ENCODE data around the gene LRP1B.
"Not testable (repeated sequence)": the region's sequence is repeated elsewhere in the genome, so short reads cannot be mapped to it uniquely, and the experiment has no call there.

Gene LRP1B

GRCh38 chr2:140744379-140744778 is 1386.4 kb downstream of the LRP1B start:
- DNase-seq, result no peak

GRCh38 chr2:140737006-140737405 is 1393.8 kb downstream of the LRP1B start:
- DNase-seq, result no peak

- no peak for DNase-seq
These were observed 1395.8 kb downstream of the LRP1B start for GRCh38 chr2:140734992-140735391.

- no peak for DNase-seq
These were observed 1411.8 kb downstream of the LRP1B start for GRCh38 chr2:140718999-140719398.

- DNase-seq, result no peak
These were observed 1413.3 kb downstream of the LRP1B start for GRCh38 chr2:140717481-140717880.

GRCh38 chr2:140714586-140714985 is 1416.2 kb downstream of the LRP1B start:
- DNase-seq, result no peak

- DNase-seq, result no peak
These were observed 1418.9 kb downstream of the LRP1B start for GRCh38 chr2:140711867-140712266.

- no peak for DNase-seq
These were observed 1429.1 kb downstream of the LRP1B start for GRCh38 chr2:140701726-140702125.

GRCh38 chr2:140698636-140699035 is 1432.2 kb downstream of the LRP1B start:
- no peak for DNase-seq

- no peak for DNase-seq
These were observed 1434.4 kb downstream of the LRP1B start for GRCh38 chr2:140696449-140696848.

GRCh38 chr2:140695155-140695554 is 1435.7 kb downstream of the LRP1B start:
- DNase-seq, result no peak

- no peak for DNase-seq
These were observed 1443.0 kb downstream of the LRP1B start for GRCh38 chr2:140687825-140688224.

- no peak for DNase-seq
These were observed 1447.2 kb downstream of the LRP1B start for GRCh38 chr2:140683658-140684057.

- DNase-seq, result no peak
These were observed 1450.0 kb downstream of the LRP1B start for GRCh38 chr2:140680862-140681261.

- DNase-seq, result no peak
These were observed 1451.1 kb downstream of the LRP1B start for GRCh38 chr2:140679752-140680151.

- DNase-seq, result no peak
These were observed 1460.9 kb downstream of the LRP1B start for GRCh38 chr2:140669911-140670310.

- no peak for DNase-seq
These were observed 1463.6 kb downstream of the LRP1B start for GRCh38 chr2:140667203-140667602.

- no peak for DNase-seq
These were observed 1468.3 kb downstream of the LRP1B start for GRCh38 chr2:140662504-140662903.

- DNase-seq, result no peak
These were observed 1471.8 kb downstream of the LRP1B start for GRCh38 chr2:140658760-140659692.

- no peak for DNase-seq
These were observed 1473.2 kb downstream of the LRP1B start for GRCh38 chr2:140657657-140658056.

- DNase-seq, result no peak
These were observed 1476.3 kb downstream of the LRP1B start for GRCh38 chr2:140654565-140654964.

GRCh38 chr2:140650825-140651224 is 1480.0 kb downstream of the LRP1B start:
- DNase-seq, result no peak

GRCh38 chr2:140650134-140650533 is 1480.7 kb downstream of the LRP1B start:
- DNase-seq, result not testable (repeated sequence)

GRCh38 chr2:140648393-140648792 is 1482.4 kb downstream of the LRP1B start:
- DNase-seq, result no peak

GRCh38 chr2:140643761-140644187 is 1487.0 kb downstream of the LRP1B start:
- no peak for DNase-seq

All from NCI-H2107 (cell line).